GM23338 (cell line): Measurements from ENCODE around the gene POU1F1. TPM values are rescaled to one million over a fixed set of nuclear protein-coding genes. Genes with fewer than 3 reads are reported as not detected.

ENCODE experiments used
- ATAC-seq: fragments of 200-7000 bp; cut with Tn5 transposase; 3 replicates; pipeline ENCODE4 v1.9.1; 2020
- DNase-seq: peaks from one replicate; pipeline ENCODE4 v3.0.0-alpha.2; 2015; ENCODE audit warnings: low spot score
- H2AFZ ChIP-seq: fragments of 200-600 bp; sonication (generic); 2 replicates; pipeline ENCODE4 v1.8.0; 2016; ENCODE audit warnings: antibody characterized with exemption, mild to moderate bottlenecking, moderate library complexity
- H3F3A ChIP-seq: fragments of 200-600 bp; sonication (generic); replicated peaks from 2 replicates; pipeline ENCODE4 v1.8.0; 2017; ENCODE audit warnings: antibody characterized with exemption, mixed run types, low read depth
- H3K27ac ChIP-seq: fragments of 200-600 bp; sonication (generic); 2 replicates; pipeline ENCODE4 v1.6.1; 2016; ENCODE audit warnings: low read depth
- H3K27me3 ChIP-seq: fragments of 200-600 bp; sonication (generic); 2 replicates; pipeline ENCODE4 v1.8.0; 2016; ENCODE audit warnings: mild to moderate bottlenecking, mixed run types, moderate library complexity; ENCODE audit not compliant: insufficient read depth
- H3K36me3 ChIP-seq: fragments of 200-600 bp; sonication (generic); 2 replicates; pipeline ENCODE4 v1.8.0; 2016; ENCODE audit warnings: mild to moderate bottlenecking; ENCODE audit not compliant: insufficient read depth
- H3K4me1 ChIP-seq: fragments of 200-600 bp; sonication (generic); 2 replicates; pipeline ENCODE4 v1.8.0; 2016; ENCODE audit warnings: mild to moderate bottlenecking, moderate library complexity; ENCODE audit not compliant: insufficient read depth
- H3K4me2 ChIP-seq: fragments of 200-600 bp; sonication (generic); 2 replicates; pipeline ENCODE4 v1.7.1; 2017; ENCODE audit warnings: mixed run types
- H3K4me3 ChIP-seq: fragments of 200-600 bp; sonication (generic); 2 replicates; pipeline ENCODE4 v1.6.1; 2016; ENCODE audit warnings: mixed run types
- H3K79me2 ChIP-seq: fragments of 200-600 bp; sonication (generic); replicated peaks from 2 replicates; pipeline ENCODE4 v1.8.0; 2017; ENCODE audit warnings: mild to moderate bottlenecking; ENCODE audit not compliant: insufficient read depth
- H3K9me2 ChIP-seq: fragments of 200-600 bp; sonication (generic); 2 replicates; pipeline ENCODE4 v1.8.0; 2017; ENCODE audit not compliant: insufficient read depth
- H4K20me1 ChIP-seq: fragments of 200-600 bp; sonication (generic); replicated peaks from 2 replicates; pipeline ENCODE4 v1.8.0; 2017; ENCODE audit warnings: mild to moderate bottlenecking; ENCODE audit not compliant: insufficient read depth
- H3K27ac Mint-ChIP-seq: 2 replicates; pipeline ENCODE4 v1.8.0; 2020; ENCODE audit warnings: inconsistent platforms, mild to moderate bottlenecking, moderate library complexity, mixed read lengths
- H3K27me3 Mint-ChIP-seq: 3 replicates; pipeline ENCODE4 v1.8.0; 2022; ENCODE audit warnings: low read depth, mild to moderate bottlenecking, moderate library complexity, mixed read lengths, inconsistent platforms; ENCODE audit not compliant: insufficient read depth, poor library complexity
- H3K36me3 Mint-ChIP-seq: 3 replicates; pipeline ENCODE4 v1.8.0; 2021; ENCODE audit warnings: low read depth, mild to moderate bottlenecking, inconsistent platforms, moderate library complexity, mixed read lengths
- H3K4me1 Mint-ChIP-seq: 3 replicates; pipeline ENCODE4 v1.8.0; 2020; ENCODE audit warnings: mild to moderate bottlenecking, inconsistent platforms, mixed read lengths
- H3K4me3 Mint-ChIP-seq: 3 replicates; pipeline ENCODE4 v1.8.0; 2021; ENCODE audit warnings: moderate library complexity, mild to moderate bottlenecking, inconsistent platforms, mixed read lengths
- H3K9me3 Mint-ChIP-seq: 3 replicates; pipeline ENCODE4 v1.8.0; 2020; ENCODE audit warnings: moderate library complexity, mild to moderate bottlenecking, inconsistent platforms, mixed read lengths
- CTCF ChIP-seq, 2 experiments: fragments of 200-600 bp in 1 of 2; sonication (generic) in 1 of 2; conservative IDR thresholded peaks; 2 replicates each; pipeline versions ENCODE4 v1.5.1 to v1.6.1; 2016 to 2017; ENCODE audit warnings: antibody characterized with exemption in 2 of 2, low read depth in 2 of 2, mild to moderate bottlenecking in 2 of 2, moderate library complexity in 1 of 2
- EZH2phosphoT487 ChIP-seq: fragments of 200-600 bp; sonication (generic); IDR thresholded peaks from one replicate; pipeline ENCODE4 v1.8.1; 2018; ENCODE audit warnings: antibody characterized with exemption; ENCODE audit not compliant: unreplicated experiment
- STAT1 ChIP-seq: IDR thresholded peaks from one replicate; pipeline ENCODE4 v1.6.1; 2016; ENCODE audit warnings: antibody characterized with exemption; ENCODE audit not compliant: unreplicated experiment
- ZNF462 ChIP-seq: fragments of 250-450 bp; sonication (Bioruptor Pico); IDR thresholded peaks from 2 replicates; pipeline ENCODE4 v1.5.0; 2020; ENCODE audit warnings: mild to moderate bottlenecking, moderate library complexity
- polyA plus RNA-seq: library from polyadenylated mRNA; unstranded; fragments of >200 nt; fragmentation: Nextera tagmentation; extraction: Ambion mirVana; gene quantifications from 2 replicates; pipeline ENCODE4 v1.2.1, GENCODE V29; 2016
- total RNA-seq: library from RNA; depleted of rRNA; stranded (reverse); fragments of >200 nt; shearing (Covaris generic); gene quantifications from 2 replicates; pipeline ENCODE4 v1.2.3, GENCODE V29; 2014

The POU1F1 gene
- total and polyA plus RNA-seq, 2 experiments from 2014 or later: not detected

GRCh38 chr3:87320756-87321626 is 44.6 kb upstream of the POU1F1 start (continued):
- no peak for TF ChIP-seq ZNF462 (CRISPR knock-in tag)
- TF ChIP-seq STAT1: no peak
- TF ChIP-seq EZH2phosphoT487: no peak

GRCh38 chr3:87318617-87319021 is 42.2 kb upstream of the POU1F1 start:
- Histone ChIP-seq H2AFZ (no peak overlapping the region), H3K4me2 (no peak overlapping the region), H3K27ac (no peak overlapping the region), H4K20me1 (no peaks in the 10 kb centered on the region), H3K4me3 (no peak overlapping the region), H3K9me2 (no peaks in the 10 kb centered on the region), H3F3A (no peaks in the 10 kb centered on the region), H3K79me2 (no peaks in the 10 kb centered on the region), H3K27me3 (no peaks in the 10 kb centered on the region), H3K36me3 (no peaks in the 10 kb centered on the region), H3K4me1 (no peaks in the 10 kb centered on the region)
- DNase-seq (no peak), ATAC-seq (no peak)
- peaks cover 3% of the 10 kb centered on the region; the same call in 1 of the 3 replicates for H3K36me3 Mint-ChIP-seq
- H3K4me1 Mint-ChIP-seq: no peaks in the 10 kb centered on the region; the same call in 1 of the 3 replicates
- peaks cover 3% of the 10 kb centered on the region for H3K27me3 Mint-ChIP-seq
- no peak overlapping the region for H3K27ac Mint-ChIP-seq
- TF ChIP-seq EZH2phosphoT487 (no peak), CTCF (conservative IDR thresholded peaks at IDR 0.05; ENCODE audit: low read depth in 2 of 2) (no peak)
- peaks cover 2% of the 10 kb centered on the region; the same call in 2 of the 3 replicates for H3K9me3 Mint-ChIP-seq
- H3K4me3 Mint-ChIP-seq: no peak overlapping the region
